Measurements from ENCODE around the gene ERRFI1.
"Not testable (repeated sequence)": the region's sequence is repeated elsewhere in the genome, so short reads cannot be mapped to it uniquely, and the experiment has no call there.

ERRFI1 gene

GRCh38 chr1:8026153-8026975 is at the start of gene ERRFI1:
Gene ERRFI1 (minus strand): TSS chr1:8026309. CDS start chr1:8015619, 10,690 bp downstream.
- peak; percentile 73 for DNase-seq (ENCODE audit: low read depth, low spot score)

GRCh38 chr1:8075511-8076051 is 49.5 kb upstream of the ERRFI1 start:
- no peak for DNase-seq (ENCODE audit: low read depth, low spot score)

- no peak for DNase-seq (ENCODE audit: low read depth, low spot score)
These were observed 47.2 kb upstream of the ERRFI1 start for GRCh38 chr1:8073112-8073855.

GRCh38 chr1:8070381-8070811 is 44.3 kb upstream of the ERRFI1 start:
- DNase-seq (ENCODE audit: low read depth, low spot score): no peak

GRCh38 chr1:8069614-8070320 is 43.7 kb upstream of the ERRFI1 start:
- not testable (repeated sequence) for DNase-seq (ENCODE audit: low read depth, low spot score)

- no peak for DNase-seq (ENCODE audit: low read depth, low spot score)
These were observed 39.3 kb upstream of the ERRFI1 start for GRCh38 chr1:8065369-8065768.

- no peak for DNase-seq (ENCODE audit: low read depth, low spot score)
These were observed 37.4 kb upstream of the ERRFI1 start for GRCh38 chr1:8063298-8064036.

GRCh38 chr1:8062861-8063260 is 36.8 kb upstream of the ERRFI1 start:
- no peak for DNase-seq (ENCODE audit: low read depth, low spot score)

- no peak for DNase-seq (ENCODE audit: low read depth, low spot score)
These were observed 35.7 kb upstream of the ERRFI1 start for GRCh38 chr1:8061673-8062386.

GRCh38 chr1:8061210-8061609 is 35.1 kb upstream of the ERRFI1 start:
- no peak for DNase-seq (ENCODE audit: low read depth, low spot score)

- DNase-seq (ENCODE audit: low read depth, low spot score): no peak
These were observed 33.1 kb upstream of the ERRFI1 start for GRCh38 chr1:8059161-8059622.

GRCh38 chr1:8057779-8058178 is 31.7 kb upstream of the ERRFI1 start:
- DNase-seq (ENCODE audit: low read depth, low spot score): not testable (repeated sequence)

GRCh38 chr1:8055973-8056372 is 29.9 kb upstream of the ERRFI1 start:
- no peak for DNase-seq (ENCODE audit: low read depth, low spot score)

- no peak for DNase-seq (ENCODE audit: low read depth, low spot score)
These were observed 27.9 kb upstream of the ERRFI1 start for GRCh38 chr1:8053878-8054567.

- no peak for DNase-seq (ENCODE audit: low read depth, low spot score)
These were observed 25.5 kb upstream of the ERRFI1 start for GRCh38 chr1:8051650-8052049.

GRCh38 chr1:8049229-8049628 is 23.1 kb upstream of the ERRFI1 start:
- DNase-seq (ENCODE audit: low read depth, low spot score): not testable (repeated sequence)

- no peak for DNase-seq (ENCODE audit: low read depth, low spot score)
These were observed 21.8 kb upstream of the ERRFI1 start for GRCh38 chr1:8047686-8048445.

GRCh38 chr1:8047112-8047511 is 21.0 kb upstream of the ERRFI1 start:
- DNase-seq (ENCODE audit: low read depth, low spot score): no peak

- DNase-seq (ENCODE audit: low read depth, low spot score): no peak
These were observed 20.3 kb upstream of the ERRFI1 start for GRCh38 chr1:8046391-8046790.
